Erythroblast (primary cell): ENCODE data around the gene APIP.

Experiments
- GATA1 ChIP-seq: IDR thresholded peaks from 2 replicates; pipeline ENCODE4 v1.6.1; 2011; ENCODE audit warnings: low read depth, mild to moderate bottlenecking, control low read depth, low read length, moderate library complexity
- POLR2A ChIP-seq: IDR thresholded peaks from 2 replicates; pipeline ENCODE4 v1.6.1; 2011; ENCODE audit warnings: mild to moderate bottlenecking, low read length

- TF ChIP-seq POLR2A (no peak), GATA1 (no peak)
Measured at GRCh38 chr11:34960277-34960676, 44.1 kb upstream of the APIP start.
